ENCODE data around the gene CYP4B1. TPM values are rescaled to one million over a fixed set of nuclear protein-coding genes. Genes with fewer than 3 reads are reported as not detected.

The CYP4B1 gene
- total and polyA plus RNA-seq, 2 experiments from 2014 or later = not detected

- no peaks in the 10 kb centered on the region for H3K36me3 ChIP-seq
- H3K9me3 ChIP-seq (ENCODE audit: low read depth) = no peaks in the 10 kb centered on the region
- no peaks in the 10 kb centered on the region for H3K4me1 ChIP-seq (ENCODE audit: low read depth)
- H3K27me3 ChIP-seq = no peaks in the 10 kb centered on the region
- DNase-seq (ENCODE audit: low read depth in 1 of 2, low spot score in 1 of 2) = no peak
- H3K4me3 ChIP-seq = no peak overlapping the region
- no peak overlapping the region for H3K27ac ChIP-seq
- TF ChIP-seq, protein P1, sequence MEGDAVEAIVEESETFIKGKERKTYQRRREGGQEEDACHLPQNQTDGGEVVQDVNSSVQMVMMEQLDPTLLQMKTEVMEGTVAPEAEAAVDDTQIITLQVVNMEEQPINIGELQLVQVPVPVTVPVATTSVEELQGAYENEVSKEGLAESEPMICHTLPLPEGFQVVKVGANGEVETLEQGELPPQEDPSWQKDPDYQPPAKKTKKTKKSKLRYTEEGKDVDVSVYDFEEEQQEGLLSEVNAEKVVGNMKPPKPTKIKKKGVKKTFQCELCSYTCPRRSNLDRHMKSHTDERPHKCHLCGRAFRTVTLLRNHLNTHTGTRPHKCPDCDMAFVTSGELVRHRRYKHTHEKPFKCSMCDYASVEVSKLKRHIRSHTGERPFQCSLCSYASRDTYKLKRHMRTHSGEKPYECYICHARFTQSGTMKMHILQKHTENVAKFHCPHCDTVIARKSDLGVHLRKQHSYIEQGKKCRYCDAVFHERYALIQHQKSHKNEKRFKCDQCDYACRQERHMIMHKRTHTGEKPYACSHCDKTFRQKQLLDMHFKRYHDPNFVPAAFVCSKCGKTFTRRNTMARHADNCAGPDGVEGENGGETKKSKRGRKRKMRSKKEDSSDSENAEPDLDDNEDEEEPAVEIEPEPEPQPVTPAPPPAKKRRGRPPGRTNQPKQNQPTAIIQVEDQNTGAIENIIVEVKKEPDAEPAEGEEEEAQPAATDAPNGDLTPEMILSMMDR (IDR thresholded peaks at IDR 0.05; ENCODE audit: low read depth, low read length) = no peak
Measured at GRCh38 chr1:46818591-46818990, 19.7 kb downstream of the CYP4B1 start.

- no peak overlapping the region for H3K4me3 ChIP-seq
- H3K27me3 ChIP-seq = no peaks in the 10 kb centered on the region
- no peaks in the 10 kb centered on the region for H3K4me1 ChIP-seq (ENCODE audit: low read depth)
- TF ChIP-seq, protein P1 (IDR thresholded peaks at IDR 0.05; ENCODE audit: low read depth, low read length) = no peak
- DNase-seq (ENCODE audit: low read depth in 1 of 2, low spot score in 1 of 2) = no peak
- H3K9me3 ChIP-seq (ENCODE audit: low read depth) = no peaks in the 10 kb centered on the region
- no peak overlapping the region for H3K27ac ChIP-seq
- no peaks in the 10 kb centered on the region for H3K36me3 ChIP-seq
Measured at GRCh38 chr1:46819335-46819734, 20.5 kb downstream of the CYP4B1 start.

DNA sequence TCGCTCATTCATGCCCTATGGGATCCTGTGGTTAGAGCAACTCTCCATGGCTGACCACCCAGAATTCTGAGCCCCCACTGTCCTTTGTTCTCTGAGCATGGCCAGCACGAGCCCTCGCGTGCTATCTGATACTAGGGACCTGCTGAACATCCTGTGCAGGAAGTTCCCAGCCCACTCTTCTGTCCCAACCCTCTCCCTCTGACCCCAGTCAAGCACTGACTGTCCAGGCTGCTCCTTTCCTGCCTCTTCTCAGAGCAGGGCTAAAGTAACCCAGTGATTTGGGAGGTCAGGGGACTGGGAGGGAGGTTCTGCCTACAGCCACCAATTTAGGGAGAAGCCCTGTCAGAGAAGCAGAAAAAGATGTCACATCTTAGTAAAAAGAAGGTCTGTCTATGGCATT lies 21.2 kb downstream of the CYP4B1 start:
- Histone ChIP-seq H3K27me3 (no peaks in the 10 kb centered on the region), H3K4me1 (ENCODE audit: low read depth) (no peaks in the 10 kb centered on the region), H3K4me3 (no peak overlapping the region), H3K27ac (no peak overlapping the region), H3K36me3 (no peaks in the 10 kb centered on the region), H3K9me3 (ENCODE audit: low read depth) (no peaks in the 10 kb centered on the region)
- TF ChIP-seq, protein P1 (IDR thresholded peaks at IDR 0.05; ENCODE audit: low read depth, low read length) = no peak
- no peak for DNase-seq (ENCODE audit: low read depth in 1 of 2, low spot score in 1 of 2)

DNA sequence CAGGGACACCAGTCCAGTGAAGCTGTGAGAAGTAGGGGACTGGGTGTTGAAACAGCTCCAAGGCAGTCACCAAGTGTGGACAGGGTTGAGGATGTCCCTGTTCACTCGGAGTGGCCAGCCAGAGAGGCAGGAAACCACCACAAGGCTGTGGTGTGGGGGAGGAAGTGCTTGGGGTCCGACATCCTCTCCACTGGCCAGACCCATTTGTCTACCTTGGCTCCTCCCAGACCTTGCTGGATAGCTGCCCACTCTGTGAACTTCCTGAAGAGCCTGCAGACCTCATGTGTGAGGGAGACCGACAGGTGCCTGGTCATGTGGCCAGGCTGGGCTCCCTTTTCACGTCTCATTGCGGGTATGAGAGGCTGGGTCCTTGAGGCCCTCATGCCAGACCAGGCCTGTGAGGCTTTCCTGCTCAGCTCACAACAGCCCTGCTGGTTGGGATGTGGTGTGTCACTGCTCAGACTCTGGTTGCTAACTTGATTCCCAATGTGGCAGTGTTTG lies 21.8 kb downstream of the CYP4B1 start:
- DNase-seq (ENCODE audit: low read depth in 1 of 2, low spot score in 1 of 2) = no peak
- TF ChIP-seq, protein P1 (IDR thresholded peaks at IDR 0.05; ENCODE audit: low read depth, low read length) = no peak

DNA sequence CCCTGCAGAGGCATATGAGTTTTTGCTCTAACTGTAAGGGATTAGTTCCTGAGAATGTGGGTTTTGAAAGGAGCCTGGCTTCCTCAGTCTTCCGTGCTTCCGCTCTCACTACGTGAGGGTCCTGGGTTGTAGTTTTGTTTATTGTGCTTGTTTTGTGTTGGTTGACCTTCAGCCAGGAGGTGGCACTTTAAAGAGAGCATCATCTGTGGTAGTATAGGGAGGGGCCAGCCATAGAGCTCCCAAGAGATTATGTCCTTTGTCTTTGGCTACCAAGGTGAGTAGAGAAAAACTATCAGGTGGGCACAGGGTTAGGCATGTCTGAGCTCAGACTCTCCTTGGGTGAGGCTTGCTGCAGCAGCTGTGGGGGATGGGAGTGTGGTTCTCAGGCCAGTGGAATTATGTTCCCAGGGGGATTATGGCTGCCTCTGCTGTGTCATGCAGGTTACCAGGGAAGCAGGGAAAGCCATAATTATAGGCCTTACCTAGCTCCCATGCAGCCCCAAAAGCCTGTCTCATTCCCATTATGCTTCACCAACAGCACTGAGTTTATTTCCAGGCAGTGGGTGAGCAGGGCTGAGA lies 23.5 kb downstream of the CYP4B1 start:
- no peak overlapping the region for H3K27ac ChIP-seq
- H3K27me3 ChIP-seq = no peaks in the 10 kb centered on the region
- DNase-seq (ENCODE audit: low read depth in 1 of 2, low spot score in 1 of 2) = no peak
- TF ChIP-seq, protein P1 (IDR thresholded peaks at IDR 0.05; ENCODE audit: low read depth, low read length) = no peak
- no peaks in the 10 kb centered on the region for H3K4me1 ChIP-seq (ENCODE audit: low read depth)
- H3K36me3 ChIP-seq = no peaks in the 10 kb centered on the region
- no peaks in the 10 kb centered on the region for H3K9me3 ChIP-seq (ENCODE audit: low read depth)
- H3K4me3 ChIP-seq = no peak overlapping the region

More for the DNA sequence above, 21.8 kb downstream of the CYP4B1 start:
- Histone ChIP-seq H3K36me3 (no peaks in the 10 kb centered on the region), H3K4me3 (no peak overlapping the region), H3K27me3 (no peaks in the 10 kb centered on the region), H3K9me3 (ENCODE audit: low read depth) (no peaks in the 10 kb centered on the region), H3K4me1 (ENCODE audit: low read depth) (no peaks in the 10 kb centered on the region), H3K27ac (no peak overlapping the region)

Data from cardiac muscle cell (in vitro differentiated cells and primary cell).